SH-SY5Y (cell line): ENCODE measurements around the gene EEF1AKMT2.

Experiments
- GATA2 ChIP-seq: IDR thresholded peaks from 2 replicates; pipeline ENCODE4 v1.6.1; 2011; ENCODE audit warnings: mild to moderate bottlenecking, low read depth, low read length
- GATA3 ChIP-seq: IDR thresholded peaks from 2 replicates; pipeline ENCODE4 v1.6.1; 2011; ENCODE audit warnings: low read depth, mild to moderate bottlenecking, low read length, moderate library complexity

The EEF1AKMT2 gene

DNA sequence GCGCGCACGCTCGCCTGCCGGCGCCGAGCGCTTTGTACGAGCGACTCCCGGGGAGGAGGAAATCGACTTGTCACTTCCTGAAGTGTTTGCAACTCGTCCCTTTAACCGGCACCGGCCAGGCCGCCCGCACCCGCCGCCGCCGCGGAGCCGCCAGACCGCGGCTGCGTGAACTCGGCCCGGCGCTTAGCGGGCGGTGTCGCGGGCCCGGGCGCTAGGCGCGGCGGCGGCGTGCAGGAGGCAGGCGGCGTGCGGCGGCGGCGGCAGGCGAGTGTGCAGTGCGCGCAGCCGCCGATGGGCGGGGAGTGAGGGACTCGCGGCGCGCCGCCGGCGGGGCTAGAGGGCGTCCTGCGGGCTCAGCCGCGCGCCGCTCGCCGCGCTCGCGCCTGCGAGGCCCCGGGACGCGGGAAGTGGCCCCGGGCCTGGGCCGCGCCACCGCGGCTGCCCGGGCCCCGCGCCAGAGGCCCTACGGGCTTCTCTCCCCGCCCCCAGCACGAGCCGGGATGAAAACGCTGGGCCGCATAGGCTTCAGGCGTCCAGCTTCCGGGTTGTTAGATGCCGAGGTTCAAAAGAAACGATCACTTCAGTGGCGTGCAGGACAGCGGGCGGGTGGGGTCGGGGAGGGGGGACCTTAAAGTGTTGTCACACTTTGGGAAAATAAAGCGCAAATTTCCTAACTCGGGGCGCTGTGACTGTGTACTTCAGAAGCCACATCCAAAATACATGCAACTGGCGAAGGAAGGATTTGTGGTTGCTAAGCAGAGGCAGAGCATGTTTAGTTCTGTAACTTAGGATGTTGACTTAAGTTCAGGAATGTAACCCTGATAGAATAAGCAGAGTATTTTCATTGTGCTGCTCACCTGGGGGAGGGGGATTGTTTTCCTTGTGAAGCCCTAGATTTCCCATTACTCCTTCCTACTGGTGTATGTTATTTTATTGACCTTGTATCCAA lies 47.3 kb downstream of the EEF1AKMT2 start, which contains the start of gene FAM53B:
TSS of gene FAM53B (minus strand) at position 277 of the 949 bp plus-strand sequence. CDS start 37,665 bp downstream, outside the sequence.
- TF ChIP-seq GATA3 = no peak
- TF ChIP-seq GATA2 = no peak

DNA sequence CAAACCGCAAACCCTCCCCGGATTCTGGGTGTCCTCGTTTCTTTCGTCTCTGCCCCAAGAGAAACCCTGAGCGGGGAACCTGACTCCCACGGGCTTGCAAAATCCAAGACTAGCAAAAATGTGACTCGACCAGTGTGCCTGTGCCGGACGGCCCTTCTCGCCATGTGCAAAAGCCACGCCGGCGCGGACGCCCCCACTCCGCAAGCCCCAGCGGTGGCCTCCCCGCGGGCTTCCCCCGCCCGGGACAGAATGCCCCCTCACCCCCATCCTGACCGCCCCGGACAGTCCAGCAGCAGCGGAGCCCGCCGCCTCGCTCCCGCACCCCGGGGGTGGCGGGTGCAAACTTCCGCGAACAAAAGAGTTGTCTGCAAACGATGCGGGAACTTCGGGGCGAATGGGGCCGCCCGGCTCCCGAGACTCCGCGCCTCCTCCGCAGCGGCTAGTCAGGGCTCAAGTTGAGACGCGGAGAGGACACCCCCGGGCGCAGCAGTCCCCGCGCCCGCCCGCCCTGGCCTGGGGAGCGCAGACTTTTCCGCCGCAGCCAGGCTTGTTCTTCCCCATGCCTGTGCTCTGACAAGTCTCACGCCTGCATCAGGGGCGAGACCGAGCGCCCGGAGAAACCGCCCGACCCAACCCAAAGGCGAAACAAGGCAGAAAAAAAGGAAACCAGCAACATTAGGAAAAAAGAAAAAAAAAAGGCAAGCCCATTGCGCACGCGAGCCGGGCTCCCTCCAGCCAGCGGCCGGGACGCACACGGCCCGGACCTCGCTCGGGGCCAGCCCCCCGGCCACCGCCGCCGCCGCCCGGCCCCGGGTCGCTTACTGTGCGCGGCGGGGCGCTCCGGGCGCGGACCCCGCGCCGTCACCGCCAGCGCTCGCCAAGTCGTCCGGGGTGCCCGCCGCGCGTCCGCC lies 48.2 kb downstream of the EEF1AKMT2 start:
- TF ChIP-seq GATA3 (no peak), GATA2 (no peak)

DNA sequence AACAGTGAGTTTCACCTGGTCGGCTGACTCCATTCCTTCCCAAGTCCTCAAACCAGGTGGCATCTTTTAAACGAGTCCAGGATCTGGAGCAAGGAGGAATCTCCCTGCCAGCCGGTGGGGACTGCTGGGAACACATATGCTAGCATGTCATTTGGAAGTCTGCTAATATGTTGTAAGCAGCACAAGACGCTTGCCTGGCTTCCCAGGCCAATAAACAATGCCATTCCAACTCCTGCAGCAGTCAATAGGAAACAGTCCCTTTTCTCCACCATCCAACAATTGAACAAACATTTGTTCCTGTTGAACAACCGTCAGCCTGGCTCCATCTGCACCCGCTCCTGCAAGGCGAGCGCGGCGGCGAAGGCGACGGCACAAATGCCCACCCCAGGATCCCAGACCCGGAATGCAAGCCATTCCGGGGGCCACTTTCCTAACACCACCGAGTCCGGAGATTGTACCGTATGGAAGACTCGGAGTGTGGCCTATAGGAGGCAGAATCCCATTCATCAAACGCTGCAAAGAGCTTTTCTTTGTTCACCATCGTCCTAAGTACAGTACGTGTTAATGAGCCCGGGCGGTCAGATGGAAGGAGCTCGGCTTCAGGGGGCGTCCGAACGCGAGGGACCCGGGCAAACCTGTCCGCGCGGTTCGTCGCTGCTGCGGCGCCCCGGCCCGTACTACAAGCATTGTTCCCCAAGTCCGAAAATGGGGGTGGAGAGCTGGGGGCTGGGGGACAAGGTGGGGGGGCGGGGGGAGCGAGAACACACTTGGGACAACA lies 49.1 kb downstream of the EEF1AKMT2 start:
- TF ChIP-seq GATA2 (no peak), GATA3 (no peak)

DNA sequence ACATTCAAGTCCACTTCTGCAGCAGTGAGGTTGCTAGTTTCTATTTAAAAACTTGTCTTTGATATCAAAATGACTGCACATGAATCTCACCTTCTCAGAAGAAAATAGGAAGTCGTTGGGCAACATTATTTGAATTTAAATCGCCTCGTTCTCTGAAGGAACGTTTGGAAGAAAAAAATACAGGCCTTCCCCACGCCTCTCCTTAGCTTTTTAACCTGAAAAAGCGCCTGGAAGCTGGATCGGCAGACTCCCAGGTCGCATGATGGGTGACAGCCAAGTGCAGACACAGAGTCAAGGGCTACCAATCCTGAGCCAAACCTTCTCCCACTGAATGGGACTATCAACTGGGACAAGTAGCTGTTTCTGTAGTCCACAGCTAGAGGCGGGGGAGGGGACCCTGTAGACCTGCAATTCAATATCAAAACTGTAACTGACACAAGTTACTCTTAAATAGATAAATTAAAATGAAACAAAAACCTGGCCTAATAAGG lies 49.7 kb downstream of the EEF1AKMT2 start:
- no peak for TF ChIP-seq GATA2
- no peak for TF ChIP-seq GATA3

DNA sequence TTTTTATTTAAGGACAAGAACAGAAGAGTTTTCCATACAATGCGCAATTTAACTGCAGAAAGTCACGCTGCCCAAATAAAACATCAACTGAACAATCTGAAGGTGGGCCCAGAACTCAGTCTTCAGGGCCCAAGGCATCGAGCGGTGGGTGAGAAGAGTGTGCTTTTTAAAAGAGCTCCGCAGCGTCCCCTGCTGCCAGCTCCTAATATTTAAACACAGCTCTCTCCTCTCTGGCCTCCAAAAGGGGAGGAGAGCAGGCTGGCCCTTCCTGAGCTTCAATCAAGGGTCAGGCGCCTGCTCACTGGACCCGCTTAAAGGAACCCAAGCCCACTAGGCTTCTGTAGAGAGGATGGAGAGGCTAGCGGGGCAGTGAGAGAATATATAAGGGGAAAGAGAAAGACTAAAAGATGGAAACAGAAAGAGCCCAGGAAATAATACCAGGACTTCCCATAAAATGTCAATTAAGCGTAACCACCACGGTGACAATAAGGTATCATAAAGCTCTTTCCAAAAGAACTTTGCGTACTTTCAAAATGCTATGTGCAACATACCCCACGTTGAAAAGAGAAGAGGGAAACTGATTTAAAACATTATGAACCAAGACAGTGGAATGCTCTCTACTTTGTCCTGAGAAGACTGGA lies 50.3 kb downstream of the EEF1AKMT2 start:
- no peak for TF ChIP-seq GATA2
- no peak for TF ChIP-seq GATA3

DNA sequence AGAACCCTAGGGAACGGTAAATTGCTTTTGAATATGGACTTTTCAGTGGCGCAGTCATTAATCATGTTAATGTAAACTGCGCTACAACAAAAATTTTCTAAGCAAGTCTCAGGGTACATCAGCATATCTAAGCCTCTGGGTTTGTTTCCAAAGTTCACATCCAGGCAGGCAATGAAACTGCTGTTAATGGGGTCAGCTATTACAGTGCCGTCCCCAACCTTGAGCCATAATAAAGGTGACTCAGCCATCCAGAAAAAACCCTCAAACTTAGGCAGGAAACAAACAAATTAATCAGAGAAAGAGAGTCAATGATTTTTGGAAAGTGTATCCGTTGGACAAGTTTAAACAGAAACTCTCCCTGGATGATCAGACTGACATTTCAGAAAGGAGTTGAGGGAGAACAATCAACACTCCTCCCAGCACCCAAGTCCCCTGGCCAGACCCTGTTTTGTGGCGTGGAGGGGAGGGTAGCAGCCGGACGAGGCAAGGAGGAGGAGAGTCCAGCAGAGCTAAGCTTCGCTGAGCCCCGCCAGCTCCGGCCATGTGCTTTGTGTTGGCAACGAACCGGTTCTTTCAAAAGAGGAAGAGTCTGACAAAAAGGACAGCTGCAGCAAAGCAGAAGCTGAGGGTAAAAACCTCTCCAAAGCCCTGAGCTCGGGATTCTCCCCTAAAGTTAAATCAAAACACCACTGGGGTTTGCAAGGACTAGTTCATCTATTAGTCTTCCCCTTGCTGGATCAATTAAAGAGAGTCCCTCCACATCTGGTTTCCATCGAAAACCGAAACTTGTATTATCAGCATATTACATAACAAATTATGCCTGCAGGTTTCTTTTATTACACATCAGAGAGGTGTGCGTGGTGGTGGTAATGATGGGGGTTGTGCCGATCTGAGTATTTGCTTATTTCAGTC lies 51.1 kb downstream of the EEF1AKMT2 start:
- TF ChIP-seq GATA2 = no peak
- no peak for TF ChIP-seq GATA3

DNA sequence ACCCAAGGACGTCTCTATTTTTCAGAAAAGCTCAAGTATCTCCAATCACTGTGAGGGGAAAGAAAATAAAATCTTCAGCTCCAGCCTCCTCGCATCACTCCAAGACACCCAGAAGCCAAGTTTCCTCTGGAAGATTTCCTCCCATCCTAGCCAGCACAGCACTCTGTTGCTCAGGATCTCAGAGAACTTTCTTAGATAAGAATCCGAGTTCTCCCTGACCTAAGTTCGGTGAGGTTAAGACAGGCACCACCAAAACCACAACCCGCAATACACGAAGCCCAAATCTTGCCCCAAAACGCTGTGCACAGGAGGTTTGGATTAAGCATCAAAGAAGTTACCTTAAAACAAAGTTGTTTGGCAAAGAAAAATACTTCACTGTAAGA lies 51.7 kb downstream of the EEF1AKMT2 start:
- TF ChIP-seq GATA2 (no peak), GATA3 (no peak)

DNA sequence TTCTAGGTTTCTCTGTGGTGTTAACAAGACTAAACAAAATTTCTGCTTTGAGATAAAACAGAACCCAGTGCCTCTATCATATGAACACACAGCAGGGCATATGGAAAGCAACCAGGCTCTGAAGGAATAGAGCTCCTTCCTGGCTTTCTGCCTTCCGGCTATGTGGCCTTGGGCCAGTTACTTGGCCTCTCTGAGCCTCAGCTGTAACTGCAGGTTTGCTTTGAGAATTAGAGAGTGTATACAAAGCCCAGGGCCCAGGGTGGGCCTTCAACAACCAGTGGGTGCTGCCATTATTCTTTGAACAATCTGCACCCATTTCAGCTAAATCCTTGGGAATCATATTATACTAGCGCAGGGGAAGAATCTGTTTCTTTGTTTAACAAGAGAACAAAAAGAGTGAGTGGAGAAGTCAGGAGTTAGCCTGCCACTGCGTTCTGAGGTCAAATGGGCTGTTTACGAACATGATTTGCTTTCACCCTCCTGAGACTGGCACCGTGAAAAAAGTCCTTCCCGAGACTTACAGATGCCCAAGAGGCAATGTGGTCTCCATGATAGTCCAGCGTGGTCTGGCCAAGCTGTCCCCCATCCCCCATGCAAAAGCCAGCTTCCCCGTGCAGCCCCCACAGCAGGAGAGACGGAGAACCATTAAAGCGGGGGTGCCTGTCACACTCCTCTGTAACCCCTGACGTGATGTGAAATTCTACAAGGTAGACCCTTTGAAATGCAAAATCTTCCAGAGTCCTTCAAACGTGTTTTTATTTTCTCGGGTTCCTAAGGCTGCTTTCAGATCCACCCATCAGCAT lies 52.4 kb downstream of the EEF1AKMT2 start:
- TF ChIP-seq GATA2 (no peak), GATA3 (no peak)

DNA sequence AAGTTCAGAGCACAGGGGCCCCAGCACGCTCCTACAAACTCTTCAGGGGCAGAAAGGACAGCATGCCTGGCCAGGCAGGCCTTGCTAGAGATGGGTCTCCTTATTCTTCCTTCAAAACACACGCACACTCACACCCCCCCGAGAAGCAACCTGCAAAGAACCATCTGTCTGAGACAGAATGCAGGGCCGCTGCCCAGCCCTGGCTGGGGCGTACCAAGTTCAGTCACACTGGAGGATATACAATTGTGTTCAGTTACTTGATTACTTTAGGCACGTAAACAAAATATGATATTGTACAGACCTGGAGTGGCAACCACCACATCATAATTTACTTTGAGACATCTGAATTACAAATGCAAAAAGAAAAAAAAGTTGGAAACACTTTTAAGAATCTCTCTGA lies 53.2 kb downstream of the EEF1AKMT2 start:
- TF ChIP-seq GATA2 = no peak
- TF ChIP-seq GATA3 = no peak

DNA sequence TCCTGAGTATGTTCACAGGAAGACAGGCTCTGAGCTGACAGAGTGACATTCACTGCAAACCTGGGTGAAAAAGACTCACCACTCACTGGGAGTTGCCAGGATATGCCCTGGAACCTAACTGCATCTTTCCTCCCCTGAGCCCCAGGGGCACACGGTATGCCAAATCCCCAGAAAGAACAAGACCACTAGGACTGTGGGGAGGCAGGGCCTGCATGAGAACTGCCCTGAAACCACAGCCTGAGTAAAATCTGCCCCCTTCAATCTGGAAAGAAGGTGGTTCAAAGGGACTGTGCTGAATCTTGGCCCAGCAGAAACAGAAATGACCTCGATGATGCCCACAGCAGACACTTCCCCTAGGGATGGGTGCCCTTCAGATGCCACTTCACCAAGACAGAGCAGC lies 54.0 kb downstream of the EEF1AKMT2 start:
- TF ChIP-seq GATA2 = no peak
- no peak for TF ChIP-seq GATA3

DNA sequence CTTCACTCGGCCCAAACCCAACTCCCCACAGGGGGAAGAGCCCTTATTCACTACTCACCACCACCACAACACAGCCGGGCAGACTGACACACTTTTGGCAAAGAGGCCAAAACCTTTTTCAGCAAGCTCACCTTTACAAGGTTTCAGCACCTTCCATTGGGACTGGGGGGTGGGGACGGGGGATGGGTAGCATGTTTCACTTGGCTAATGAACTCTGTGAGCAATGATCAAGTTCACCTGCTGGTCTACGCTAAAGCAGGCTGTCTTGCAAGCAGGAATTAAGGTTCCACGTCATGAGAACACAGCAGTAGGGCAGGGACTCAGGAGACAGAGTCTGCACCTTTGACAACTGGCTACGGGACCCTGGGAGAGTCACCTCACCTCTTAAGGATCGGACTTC lies 54.5 kb downstream of the EEF1AKMT2 start:
- no peak for TF ChIP-seq GATA2
- no peak for TF ChIP-seq GATA3

DNA sequence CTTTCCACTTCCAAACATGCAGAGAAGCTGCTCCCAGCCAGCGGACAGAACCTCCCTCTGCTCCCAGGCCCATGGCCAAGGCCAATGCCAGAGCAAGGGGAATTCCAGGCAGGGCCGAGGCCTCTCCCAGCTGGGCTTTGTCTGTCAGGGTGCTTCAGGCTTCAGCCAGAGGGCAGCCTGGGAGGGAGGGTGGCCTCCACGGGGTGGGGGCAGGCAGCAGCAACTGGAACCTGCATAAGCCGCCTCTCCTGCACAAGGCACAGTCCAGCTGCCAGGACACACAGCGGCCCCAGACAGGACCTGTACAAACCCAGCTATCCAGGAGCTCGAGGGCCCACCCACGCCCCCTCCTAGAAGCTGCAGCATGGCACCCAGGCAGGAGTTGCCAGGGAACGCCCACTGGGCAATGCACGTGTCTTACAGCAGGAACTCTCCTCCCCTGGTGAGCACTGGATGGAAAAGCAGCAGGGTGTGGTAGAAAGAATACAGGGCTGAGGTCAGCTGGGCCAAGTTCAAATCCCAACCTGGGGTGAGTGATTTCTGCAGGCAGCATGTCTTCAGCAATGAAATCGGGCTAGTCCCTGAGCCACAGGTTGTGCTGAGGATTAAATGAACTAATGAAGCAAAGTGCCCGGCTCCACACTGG lies 55.1 kb downstream of the EEF1AKMT2 start:
- no peak for TF ChIP-seq GATA2
- no peak for TF ChIP-seq GATA3
